GM23248 (cell line): ENCODE measurements around the gene TMEM108.

Experiments
- EZH2 ChIP-seq: fragments of 200-600 bp; sonication (generic); IDR thresholded peaks from 2 replicates; pipeline ENCODE4 v1.6.1; 2018; ENCODE audit warnings: antibody characterized with exemption, mild to moderate bottlenecking; ENCODE audit not compliant: insufficient read depth, poor library complexity, severe bottlenecking
- EZH2phosphoT487 ChIP-seq: fragments of 200-600 bp; sonication (generic); IDR thresholded peaks from 2 replicates; pipeline ENCODE4 v1.6.1; 2018; ENCODE audit warnings: antibody characterized with exemption, moderate library complexity, mild to moderate bottlenecking, low read depth; ENCODE audit not compliant: insufficient read depth

DNA sequence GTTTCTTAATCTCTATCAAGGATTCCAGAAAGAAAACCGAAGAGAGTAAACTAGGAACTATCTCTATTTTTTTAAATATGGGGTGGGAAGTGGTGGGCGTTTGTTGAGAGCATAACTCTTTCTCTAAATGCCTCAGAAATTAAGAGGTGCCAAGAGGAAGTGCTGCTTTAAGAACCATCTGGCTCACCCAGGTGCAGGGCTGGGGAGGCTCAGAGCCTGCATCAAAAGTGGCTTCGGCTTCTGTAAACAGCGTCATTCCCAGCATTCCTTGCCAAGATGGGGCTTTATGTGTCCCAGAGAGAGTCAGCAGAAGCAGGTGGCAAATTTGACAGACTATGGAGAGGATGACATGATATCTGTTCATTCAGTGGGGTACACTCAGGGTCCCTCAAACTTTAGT lies 238.4 kb downstream of the TMEM108 start:
- no peak for TF ChIP-seq EZH2
- TF ChIP-seq EZH2phosphoT487 = no peak
